ENCODE data around the gene POU2F2.
"Not testable (repeated sequence)": the region's sequence is repeated elsewhere in the genome, so short reads cannot be mapped to it uniquely, and the experiment has no call there.

Gene POU2F2

DNA sequence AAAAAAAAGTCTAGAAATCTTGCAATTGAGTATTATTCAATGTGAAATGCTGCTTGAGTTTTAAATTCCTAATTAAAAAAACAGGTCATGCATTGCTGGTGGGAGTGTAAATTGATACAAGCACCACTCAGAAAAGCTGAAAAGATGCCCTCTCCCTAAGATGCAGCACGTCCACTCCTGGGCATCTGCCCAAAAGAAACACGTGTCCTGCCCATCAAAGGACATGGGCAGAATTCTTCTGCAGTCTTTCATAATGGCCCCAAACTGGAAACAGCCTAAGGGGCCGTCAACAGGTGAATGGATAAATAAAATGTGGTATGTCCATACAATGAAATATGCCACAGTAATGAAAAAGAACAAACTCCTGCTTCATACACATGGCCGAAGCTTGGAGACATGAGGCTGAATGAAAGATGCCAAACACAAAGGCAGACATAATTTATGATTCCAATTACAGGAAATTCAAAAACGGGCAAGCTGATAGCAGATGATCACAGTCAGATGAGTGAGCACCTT lies 7.8 kb downstream of the POU2F2 start:
- DNase-seq, result no peak

DNA sequence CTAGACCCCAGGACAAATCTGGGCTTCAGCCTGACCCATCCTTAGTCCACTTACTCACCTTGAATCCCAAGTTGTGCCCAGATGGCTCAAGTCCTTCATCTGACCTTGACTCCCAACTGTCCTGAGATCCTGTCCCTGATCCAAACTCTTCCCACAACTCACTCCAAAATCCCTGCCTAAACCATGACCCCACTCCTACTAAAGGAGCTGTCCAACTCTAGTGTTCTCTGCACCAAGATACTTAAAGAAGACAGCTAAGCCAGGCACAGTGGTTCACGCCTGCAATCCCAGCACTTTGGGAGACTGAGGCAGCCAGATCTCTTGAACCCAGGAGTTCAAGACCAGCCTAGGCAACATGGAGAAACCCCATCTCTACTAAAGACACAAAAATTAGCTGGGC lies 8.5 kb downstream of the POU2F2 start:
- no peak for DNase-seq

GRCh38 chr19:42122691-42123607 lies 9.3 kb downstream of the POU2F2 start:
- no peak for DNase-seq

- no peak for DNase-seq
Measured at GRCh38 chr19:42121656-42122069, 10.6 kb downstream of the POU2F2 start.

DNA sequence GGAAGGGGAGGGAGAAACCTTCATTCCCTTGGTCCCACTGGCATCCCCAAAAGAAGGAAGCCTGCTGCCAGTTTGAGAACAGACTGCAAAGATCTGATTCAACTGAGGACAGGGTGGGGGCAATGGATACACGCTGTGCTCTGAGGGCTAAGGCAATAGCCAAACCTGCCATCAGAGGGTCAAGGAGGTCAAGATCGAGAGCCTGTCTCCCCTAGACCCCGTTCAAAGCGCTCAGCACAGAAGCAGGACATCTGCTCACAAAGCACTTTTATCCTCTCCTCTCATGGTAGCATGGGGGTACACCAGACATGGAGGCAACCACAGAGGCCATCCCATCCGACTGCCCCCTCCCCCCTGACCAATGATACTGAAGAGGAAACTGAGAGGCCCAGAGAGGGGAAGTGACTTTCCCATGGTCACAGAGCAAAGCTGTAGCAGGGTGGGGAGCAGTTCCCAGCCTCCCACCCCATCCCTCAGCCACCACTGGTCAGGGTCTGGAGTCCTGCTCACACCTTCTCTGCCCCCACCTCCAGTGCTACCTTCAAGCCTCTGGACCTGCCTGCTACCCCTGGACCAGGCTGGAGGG lies 11.1 kb downstream of the POU2F2 start:
- DNase-seq, result no peak

DNA sequence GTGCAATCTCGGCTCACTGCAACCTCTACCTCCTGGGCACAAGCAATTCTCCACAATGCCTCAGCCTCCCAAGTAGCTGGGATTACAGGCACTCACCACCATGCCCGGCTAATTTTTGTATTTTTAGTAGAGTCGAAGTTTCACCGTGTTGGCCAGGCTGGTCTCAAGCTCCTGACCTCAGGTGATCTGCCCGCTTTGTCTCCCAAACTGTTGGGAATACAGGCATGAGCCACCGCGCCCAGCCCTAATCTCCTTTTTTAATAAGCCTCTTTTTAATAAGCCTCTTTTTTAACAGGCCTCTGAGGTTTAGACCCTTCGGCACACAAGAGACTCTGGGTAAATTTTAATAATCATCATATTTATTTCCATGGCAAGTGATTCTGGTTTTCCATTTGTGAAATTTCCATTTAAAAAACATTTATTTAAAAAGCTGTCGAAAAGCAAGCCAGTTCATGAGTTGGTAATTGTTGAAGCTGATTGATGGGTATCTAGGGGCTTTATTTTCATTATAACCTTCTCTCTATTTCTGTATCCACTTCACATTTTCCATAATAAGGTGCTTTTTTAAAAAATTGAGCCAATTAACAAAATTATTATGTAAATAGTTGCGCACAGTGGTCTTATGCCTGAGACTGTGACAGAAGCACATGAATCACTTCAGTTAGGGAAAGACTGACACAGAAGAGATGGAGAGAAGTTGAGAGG lies 11.8 kb downstream of the POU2F2 start:
- no peak for DNase-seq

DNA sequence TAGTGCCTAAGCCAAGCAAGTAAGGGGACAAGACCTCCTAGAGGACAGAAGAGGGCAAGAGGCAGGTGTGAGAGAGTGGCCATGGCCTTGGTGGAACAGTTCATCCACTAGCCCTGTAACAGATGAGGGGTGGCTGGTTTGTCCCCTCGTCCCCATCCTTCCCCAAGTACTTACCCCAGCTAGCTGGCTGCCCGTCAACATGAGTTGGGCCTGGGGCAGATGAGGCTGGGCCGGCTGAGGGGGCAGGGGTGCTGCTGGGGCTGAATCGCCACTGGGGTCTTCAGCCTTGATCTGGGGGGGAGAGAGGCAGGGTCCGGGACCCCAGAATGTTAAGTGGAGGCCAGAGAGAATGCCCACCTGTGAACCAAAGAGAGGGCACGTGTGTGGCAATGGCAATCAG lies 15.2 kb downstream of the POU2F2 start:
- no peak for DNase-seq

DNA sequence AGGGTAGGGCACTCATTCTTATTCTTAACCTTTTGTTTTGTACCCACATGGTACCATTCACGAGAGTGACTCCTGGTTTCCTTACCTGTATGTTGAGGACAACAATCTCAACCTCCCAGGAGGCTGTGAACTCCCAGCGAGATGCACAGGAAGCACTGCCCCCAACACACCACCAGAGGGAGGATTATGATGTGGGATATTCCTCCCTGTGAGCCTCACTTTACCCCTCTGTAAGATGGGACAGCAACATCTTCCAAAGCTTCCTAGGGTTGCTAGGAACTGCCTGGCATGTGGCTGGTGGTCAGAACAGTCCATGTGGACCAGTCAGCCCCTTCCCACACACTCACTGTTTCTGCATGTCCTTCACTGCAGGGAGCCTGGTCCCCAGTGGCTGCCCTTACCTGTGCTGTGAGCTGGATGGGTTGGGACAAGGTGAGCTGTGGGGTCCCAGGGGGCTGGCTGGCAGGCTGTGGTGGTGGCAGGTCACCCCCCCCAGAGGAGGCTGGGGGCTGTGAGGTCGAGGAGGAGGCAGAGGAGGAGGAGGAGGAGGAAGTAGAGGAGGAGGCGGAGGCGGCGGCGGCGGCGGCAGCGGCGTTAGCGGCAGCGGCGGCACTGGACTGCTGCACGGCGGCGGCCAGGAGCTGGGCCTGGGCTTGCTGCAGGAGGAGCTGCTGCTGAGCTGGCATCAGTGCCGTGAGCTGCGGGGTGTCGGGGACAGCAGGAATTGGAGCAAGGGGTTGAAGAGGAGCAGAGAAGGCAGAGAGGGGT lies 15.8 kb downstream of the POU2F2 start:
- no peak for DNase-seq

GRCh38 chr19:42115705-42116104 lies 16.5 kb downstream of the POU2F2 start:
- no peak for DNase-seq

DNA sequence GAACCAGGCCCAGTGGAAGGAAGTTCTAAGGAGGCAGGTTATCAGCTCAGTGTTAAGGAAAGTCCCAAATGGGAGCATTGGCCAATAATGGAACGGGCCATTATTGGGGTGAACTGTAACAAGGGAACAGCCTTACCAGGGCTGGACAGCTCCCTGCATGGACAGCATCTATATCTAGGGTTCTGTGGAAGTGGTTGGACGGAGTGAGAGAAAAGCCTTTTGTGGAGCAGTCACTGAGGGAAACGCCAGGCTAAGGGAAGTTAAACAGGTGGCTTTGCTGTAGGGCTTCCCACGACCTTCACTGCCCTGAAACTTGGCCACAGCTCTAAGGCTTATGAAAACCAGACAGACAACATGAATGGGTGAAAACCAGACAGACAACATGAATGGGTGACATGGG lies 17.0 kb downstream of the POU2F2 start:
- DNase-seq, result no peak

DNA sequence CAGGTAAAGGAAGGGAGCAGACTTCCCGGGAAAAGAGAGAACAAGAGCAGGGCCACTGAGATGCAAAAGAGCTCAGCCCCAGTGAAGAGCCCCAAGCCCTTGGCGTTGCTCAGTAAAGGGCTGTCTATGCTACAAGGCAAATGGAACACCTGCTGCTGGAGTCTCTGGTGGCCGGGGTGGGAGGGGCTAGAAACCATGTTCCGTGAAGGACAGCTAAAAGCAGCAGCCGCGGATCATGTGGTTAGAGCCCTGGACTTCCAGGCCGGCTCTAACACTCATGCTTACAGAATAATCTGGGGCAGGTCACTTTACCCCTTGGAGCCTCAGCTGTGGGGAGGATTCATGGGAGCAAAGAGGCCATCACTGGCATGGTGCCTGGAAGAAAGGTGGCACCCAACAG lies 17.8 kb downstream of the POU2F2 start:
- peak; percentile 69 to 93 for DNase-seq

DNA sequence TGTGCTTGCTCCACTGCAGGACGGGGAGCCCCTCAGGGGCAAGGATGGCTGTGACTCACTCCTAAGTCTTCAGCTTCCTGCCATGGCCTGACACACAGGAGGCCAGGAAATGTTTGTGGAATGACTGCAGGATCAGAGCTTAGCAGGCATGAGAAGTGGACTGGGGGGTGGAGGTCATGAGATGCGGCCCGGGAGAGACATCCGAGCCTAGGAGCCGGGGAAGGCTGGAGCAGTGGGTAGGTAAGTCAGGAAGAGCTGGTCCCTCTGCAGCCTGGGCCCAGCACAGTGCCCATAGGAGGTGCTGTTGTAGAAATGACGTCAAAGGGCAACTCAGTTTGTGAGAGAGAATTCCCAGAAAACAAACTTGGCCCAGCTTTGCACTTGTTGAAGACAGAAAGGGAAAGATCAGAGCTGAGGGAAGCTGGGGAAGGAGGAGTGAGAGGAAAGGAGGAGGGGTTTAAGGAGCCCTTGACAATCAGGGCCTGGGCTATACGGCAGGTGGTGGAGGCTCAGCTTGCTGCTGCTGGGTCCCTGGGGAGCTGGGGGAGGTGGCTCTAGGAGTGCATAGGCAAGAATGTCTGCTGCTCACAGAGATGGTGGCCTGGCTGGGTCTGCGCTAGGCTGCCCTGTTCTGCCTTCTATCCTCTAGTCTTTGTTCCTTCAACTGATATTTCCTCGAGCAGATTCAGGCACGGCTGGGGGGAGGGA lies 18.5 kb downstream of the POU2F2 start:
- DNase-seq, result peak; percentile 96

DNA sequence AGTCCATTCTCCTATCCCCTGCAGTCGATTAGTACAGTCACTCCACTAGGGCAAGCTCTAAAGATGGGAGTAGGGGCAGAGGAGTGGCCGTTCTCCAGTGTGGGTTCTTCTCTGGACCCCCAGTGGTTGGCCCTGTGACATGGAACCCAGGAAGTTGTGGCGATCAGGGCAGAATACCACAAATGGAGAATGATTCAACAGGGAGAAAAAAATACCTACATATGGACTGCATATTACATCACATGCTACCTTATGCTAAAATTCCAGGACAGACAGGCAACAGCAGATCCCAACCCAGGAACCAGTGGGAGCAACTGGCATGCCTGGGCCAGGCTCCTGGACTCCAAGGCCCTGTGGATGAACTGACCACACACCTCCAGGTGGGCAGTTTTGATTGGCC lies 20.4 kb downstream of the POU2F2 start:
- DNase-seq, result no peak

DNA sequence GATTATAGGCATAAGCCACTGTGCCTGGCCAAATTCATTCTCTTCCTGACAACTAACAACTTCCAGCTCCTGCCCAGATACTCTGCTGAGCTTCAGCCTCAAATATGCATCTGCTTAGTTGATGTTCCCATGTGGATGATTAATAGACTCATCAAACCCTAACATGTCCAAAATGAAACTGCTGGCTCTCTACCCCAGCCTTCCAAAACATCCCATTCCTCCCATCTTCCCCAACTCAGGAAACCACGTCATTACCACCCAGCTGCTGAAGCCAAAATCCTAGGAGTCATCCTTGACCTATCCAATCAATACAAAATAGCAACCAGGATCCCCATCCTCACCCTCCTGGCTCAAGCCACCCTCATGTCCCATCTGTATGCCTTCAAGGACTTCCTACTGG lies 20.9 kb downstream of the POU2F2 start:
- DNase-seq, result no peak

DNA sequence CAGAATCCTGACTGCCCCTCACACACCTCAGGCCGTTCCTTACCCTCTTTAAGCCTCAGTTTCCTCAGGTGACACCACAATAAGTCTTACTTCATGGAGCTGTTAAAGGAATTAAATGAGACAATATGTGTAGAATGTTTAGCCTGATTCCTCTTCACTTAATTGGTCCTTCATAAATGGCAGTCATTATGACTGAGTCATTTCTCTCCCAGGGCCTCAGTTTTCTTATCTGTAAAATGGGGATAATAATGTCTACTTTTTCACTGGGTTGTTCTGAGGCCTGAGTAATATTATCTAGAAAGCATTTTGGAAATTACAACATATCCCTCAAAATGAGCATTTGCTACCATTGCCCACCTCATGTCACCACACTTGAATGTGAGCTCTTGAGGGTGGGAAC lies 21.6 kb downstream of the POU2F2 start:
- DNase-seq, result no peak

DNA sequence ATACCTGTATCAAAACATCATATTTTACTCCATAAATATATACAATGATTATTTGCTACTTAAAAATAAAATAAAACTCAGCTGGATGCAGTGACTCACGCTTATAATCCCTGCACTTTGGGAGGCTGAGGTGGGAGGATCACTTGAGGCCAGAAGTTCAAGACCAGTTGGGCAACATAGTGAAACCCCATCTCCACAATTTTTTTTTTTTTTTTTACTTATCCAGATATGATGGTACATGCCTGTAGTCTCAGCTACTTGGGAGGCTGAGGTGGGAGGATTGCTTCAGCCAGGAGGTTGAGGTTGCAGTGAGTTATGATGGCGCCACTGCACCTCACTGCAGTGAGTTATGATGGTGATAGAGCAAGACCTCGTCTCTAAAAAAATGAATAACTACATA lies 22.4 kb downstream of the POU2F2 start:
- DNase-seq, result no peak

- DNase-seq, result peak; percentile 73 to 87
Measured at GRCh38 chr19:42108527-42109389, 23.5 kb downstream of the POU2F2 start.

DNA sequence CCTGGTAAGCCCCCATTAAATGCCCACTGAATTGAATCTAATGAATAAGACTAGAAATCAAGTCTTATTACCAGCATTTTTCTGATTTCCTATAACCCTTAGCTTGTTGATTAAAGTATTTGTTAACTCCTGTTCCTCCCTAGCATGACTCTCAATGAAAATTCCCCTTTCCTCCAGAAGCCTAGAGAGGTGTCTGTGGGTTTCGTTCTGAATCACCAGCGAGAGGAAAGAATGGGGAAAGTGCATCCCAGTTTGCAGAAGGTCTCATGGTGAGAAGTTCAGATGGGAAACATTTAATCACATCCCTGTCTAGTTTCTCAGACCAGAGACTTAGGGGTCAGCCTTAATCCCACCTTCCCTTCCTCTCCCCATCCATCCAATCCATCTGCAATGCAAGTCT lies 26.9 kb downstream of the POU2F2 start:
- no peak for DNase-seq

GRCh38 chr19:42102877-42103276 lies 29.4 kb downstream of the POU2F2 start:
- DNase-seq, result no peak

DNA sequence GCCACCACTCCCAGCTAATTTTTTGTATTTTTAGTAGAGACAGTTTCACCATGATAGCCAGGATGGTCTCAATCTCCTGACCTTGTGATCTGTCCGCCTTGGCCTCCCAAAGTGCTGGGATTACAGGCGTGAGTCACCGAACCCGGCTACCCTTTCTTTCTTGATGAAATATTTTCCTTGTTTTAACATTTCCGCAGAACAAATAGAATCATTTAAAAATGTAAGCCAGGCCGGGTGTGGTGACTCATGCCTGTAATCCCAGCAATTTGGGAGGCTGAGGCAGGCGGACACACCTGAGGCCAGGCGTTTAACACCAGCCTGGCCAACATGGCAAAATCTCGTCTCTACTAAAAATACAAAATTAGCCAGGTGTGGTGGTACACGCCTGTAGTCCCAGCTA lies 32.0 kb downstream of the POU2F2 start:
- DNase-seq, result not testable (repeated sequence)

GRCh38 chr19:42099336-42099925 lies 32.8 kb downstream of the POU2F2 start:
- no peak for DNase-seq
